Activated CD4-positive, alpha-beta memory T cell treated with anti-CD3 and anti-CD28 coated beads, Interleukin-2, amount 10 ng/mL, durations not matched to agents 7 days and 5 days (primary cell): ENCODE data around the gene MS4A6E. TPM values are rescaled to one million over a fixed set of nuclear protein-coding genes. Genes with fewer than 3 reads are reported as not detected.
A peak's percentile ranks its signal among the peaks of the same experiment; 100 is the strongest.

Source experiments
- CTCF ChIA-PET: fragments of 350-600 bp; sonication (Branson Sonifier 250); formaldehyde crosslinking; loops from one replicate; lab custom pipeline; 2021; ENCODE audit warnings: antibody characterized with exemption, inconsistent platforms; lab: Charles Lee
- POLR2A ChIA-PET: fragments of 350-600 bp; sonication (Branson Sonifier 250); formaldehyde crosslinking; loops from one replicate; lab custom pipeline; 2021; ENCODE audit warnings: antibody characterized with exemption; lab: Charles Lee
- DNase-seq: peaks from one replicate; pipeline ENCODE4 v3.0.0-alpha.2; 2020
- H3K27ac Mint-ChIP-seq: one replicate; pipeline ENCODE4 v1.8.0; 2021; ENCODE audit warnings: mild to moderate bottlenecking, mixed read lengths
- H3K27me3 Mint-ChIP-seq: one replicate; pipeline ENCODE4 v1.8.0; 2021; ENCODE audit warnings: mixed read lengths
- H3K36me3 Mint-ChIP-seq: one replicate; pipeline ENCODE4 v1.8.0; 2021; ENCODE audit warnings: low read depth, mixed read lengths
- H3K4me1 Mint-ChIP-seq: one replicate; pipeline ENCODE4 v1.8.0; 2021; ENCODE audit warnings: mixed read lengths
- H3K4me3 Mint-ChIP-seq: one replicate; pipeline ENCODE4 v1.8.0; 2021; ENCODE audit warnings: mild to moderate bottlenecking, mixed read lengths
- H3K9me3 Mint-ChIP-seq: one replicate; pipeline ENCODE4 v1.8.0; 2021; ENCODE audit warnings: mixed read lengths
- total RNA-seq, 2 experiments: library from RNA; stranded (reverse); gene quantifications; one replicate each; pipeline ENCODE4 v1.2.3, GENCODE V29; 2021

MS4A6E gene
- total RNA-seq, 2 experiments from 2014 or later = not detected

DNA sequence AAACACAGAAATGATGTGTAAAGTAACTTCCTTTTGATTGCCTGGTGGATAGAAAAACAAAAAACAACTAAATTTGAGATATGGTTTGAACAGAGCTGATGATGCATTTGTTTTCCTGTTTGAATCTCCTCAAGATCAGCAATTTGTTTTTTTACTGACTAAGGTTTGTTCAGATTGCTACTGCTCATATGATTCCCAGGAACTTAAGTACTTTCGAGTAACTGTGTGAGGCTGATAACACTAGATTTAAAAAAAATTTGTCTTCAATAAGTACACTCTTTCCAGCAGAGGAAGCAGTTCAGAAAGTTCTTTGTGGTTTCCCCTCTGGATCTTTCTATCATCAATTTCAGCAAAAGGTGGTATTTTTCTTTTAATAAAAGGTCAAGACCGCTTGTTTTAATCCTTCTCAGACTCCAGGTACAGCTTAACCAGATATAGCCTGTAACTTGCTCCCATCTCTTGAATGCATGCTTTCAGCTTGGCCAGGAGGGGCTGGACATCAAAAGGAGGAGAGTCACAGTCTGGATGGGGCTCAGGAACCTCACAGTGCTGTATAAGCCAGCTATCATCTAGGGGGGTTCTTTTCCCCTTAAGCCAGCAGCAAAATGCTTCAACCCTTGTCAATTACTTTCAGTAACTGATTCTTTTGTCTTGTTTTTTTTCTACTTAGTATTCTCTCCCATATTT lies 12.3 kb upstream of the MS4A6E start:
- CTCF ChIA-PET = no interaction called here
- H3K27ac Mint-ChIP-seq = no peak overlapping the region
- no peaks in the 10 kb centered on the region for H3K9me3 Mint-ChIP-seq

DNA sequence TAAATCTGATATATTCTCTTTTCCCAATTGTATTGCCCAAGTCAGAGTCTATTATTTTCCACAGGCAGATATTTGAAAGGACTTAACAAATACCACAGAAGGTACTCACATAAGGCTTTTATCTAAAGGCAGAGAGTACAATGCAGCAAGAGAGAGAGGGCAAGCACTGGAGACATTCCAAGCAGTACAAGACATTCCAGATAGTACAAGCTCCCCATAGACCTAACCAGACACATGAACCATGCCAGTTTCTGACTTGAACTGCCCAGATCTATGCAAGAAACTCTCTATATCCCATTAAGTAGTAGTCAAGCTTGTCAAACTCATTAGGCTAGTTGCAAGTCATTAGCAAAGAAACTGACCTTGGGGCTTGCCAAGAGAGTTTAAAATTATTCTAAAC lies 11.2 kb upstream of the MS4A6E start:
- Mint-ChIP-seq H3K27me3 (peaks cover 5% of the 10 kb centered on the region), H3K4me1 (no peaks in the 10 kb centered on the region), H3K27ac (no peak overlapping the region), H3K36me3 (peaks cover 1% of the 10 kb centered on the region), H3K4me3 (no peak overlapping the region), H3K9me3 (no peaks in the 10 kb centered on the region)
- ChIA-PET POLR2A (no interaction called here), CTCF (no interaction called here)
- no peak for DNase-seq

More for the DNA sequence above, 12.3 kb upstream of the MS4A6E start:
- POLR2A ChIA-PET = no interaction called here
- H3K4me1 Mint-ChIP-seq = no peaks in the 10 kb centered on the region
- no peaks in the 10 kb centered on the region for H3K36me3 Mint-ChIP-seq
- H3K27me3 Mint-ChIP-seq = peaks cover 4% of the 10 kb centered on the region
- DNase-seq = no peak
- no peak overlapping the region for H3K4me3 Mint-ChIP-seq

DNA sequence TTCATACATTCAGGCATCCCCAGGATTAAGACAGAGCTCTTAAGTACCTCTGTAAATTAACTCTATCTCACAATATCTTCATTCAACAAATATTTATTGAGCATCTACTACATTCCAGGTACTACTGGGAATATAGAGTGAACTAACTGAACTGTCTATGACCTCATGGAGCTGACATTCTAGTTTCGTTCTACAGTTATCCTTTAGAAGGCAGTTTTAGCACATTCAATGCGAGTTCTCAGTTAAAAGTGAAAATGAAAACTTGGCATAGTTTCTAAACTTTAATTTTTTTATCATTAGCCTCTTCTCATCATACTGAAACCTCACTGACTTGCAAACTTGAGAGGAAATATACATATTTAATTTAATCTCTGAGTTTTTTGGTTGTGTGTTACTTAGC lies 10.7 kb upstream of the MS4A6E start:
- DNase-seq = no peak

DNA sequence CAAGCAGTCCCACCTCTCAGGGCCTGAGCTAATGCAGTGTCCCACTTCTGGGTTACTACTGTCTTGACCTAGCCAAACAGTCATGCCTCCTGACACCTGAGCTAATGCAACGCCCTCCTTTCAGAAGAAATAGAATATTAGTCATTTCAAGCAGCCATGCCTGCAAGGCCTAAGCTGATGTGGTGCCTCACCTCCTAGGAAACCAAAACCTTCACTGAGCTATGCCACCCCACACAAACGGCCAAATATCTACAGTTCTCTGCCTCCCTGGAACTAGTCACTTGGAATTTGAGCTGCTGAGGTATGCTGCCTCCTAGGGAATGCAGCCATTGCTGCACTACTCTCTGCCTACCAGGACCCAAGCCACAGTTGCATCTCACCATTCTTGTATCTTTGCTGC lies 8.3 kb upstream of the MS4A6E start:
- DNase-seq = no peak
- H3K4me1 Mint-ChIP-seq = no peaks in the 10 kb centered on the region
- POLR2A ChIA-PET = no interaction called here
- no peaks in the 10 kb centered on the region for H3K9me3 Mint-ChIP-seq
- no peak overlapping the region for H3K27ac Mint-ChIP-seq
- CTCF ChIA-PET = interaction anchor here (1.3 kb wide), 1 partner anchor 15 kb away, joined by 4 read pairs; no protein-coding TSS in a partner anchor
- peaks cover 2% of the 10 kb centered on the region for H3K36me3 Mint-ChIP-seq
- H3K27me3 Mint-ChIP-seq = peaks cover 7% of the 10 kb centered on the region
- H3K4me3 Mint-ChIP-seq = no peak overlapping the region

More for the DNA sequence above, 10.7 kb upstream of the MS4A6E start:
- peaks cover 7% of the 10 kb centered on the region for H3K27me3 Mint-ChIP-seq
- no peaks in the 10 kb centered on the region for H3K4me1 Mint-ChIP-seq
- ChIA-PET CTCF (interaction anchor here (1.2 kb wide), 1 partner anchor 18 kb away, joined by 3 read pairs; no protein-coding TSS in a partner anchor), POLR2A (no interaction called here)
- H3K9me3 Mint-ChIP-seq = no peaks in the 10 kb centered on the region
- H3K27ac Mint-ChIP-seq = no peak overlapping the region
- H3K36me3 Mint-ChIP-seq = peaks cover 2% of the 10 kb centered on the region
- no peak overlapping the region for H3K4me3 Mint-ChIP-seq

DNA sequence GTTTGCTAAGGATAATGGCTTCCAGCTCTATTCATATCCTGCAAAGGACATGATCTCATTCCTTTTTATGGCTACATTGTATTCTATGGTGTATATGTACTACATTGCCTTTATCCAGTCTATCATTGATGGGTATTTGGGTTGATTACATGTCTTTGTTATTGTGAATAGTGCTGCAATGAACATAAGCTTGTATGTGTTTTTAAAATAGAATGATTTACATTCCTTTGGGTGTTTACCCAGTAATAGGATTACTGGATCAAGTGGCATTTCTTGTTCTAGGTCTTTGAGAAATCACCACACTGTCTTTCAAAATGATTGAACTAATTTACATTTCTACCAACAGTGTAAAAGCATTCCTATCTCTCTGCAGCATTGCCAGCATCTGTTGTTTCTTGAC lies 6.0 kb upstream of the MS4A6E start:
- DNase-seq = no peak
- no peaks in the 10 kb centered on the region for H3K9me3 Mint-ChIP-seq

DNA sequence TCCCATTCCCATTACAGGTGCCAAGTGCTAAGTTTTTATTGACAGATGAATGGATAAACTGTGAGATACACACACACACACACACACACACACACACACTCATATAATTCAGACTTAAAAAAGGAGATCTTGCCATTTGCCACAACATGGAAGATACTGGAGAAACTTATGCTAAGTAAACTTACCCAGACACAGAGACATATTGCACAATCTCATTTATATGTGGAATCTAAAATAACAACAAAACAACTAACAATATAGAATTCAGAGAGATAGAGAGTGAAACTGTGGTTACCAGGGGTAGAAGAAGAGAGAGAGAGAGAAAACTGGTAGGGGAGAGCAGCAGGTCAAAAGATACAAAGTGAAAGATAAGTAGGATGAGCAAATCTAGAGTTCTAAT lies 1.4 kb downstream of the MS4A6E start:
- POLR2A ChIA-PET = no interaction called here
- Mint-ChIP-seq H3K27me3 (peaks cover 6% of the 10 kb centered on the region), H3K27ac (no peak overlapping the region), H3K36me3 (no peaks in the 10 kb centered on the region), H3K9me3 (no peaks in the 10 kb centered on the region), H3K4me3 (no peak overlapping the region), H3K4me1 (no peaks in the 10 kb centered on the region)
- CTCF ChIA-PET = no interaction called here
- no peak for DNase-seq

More for the DNA sequence above, 6.0 kb upstream of the MS4A6E start:
- Mint-ChIP-seq H3K36me3 (peaks cover 2% of the 10 kb centered on the region), H3K4me1 (no peaks in the 10 kb centered on the region), H3K27me3 (peaks cover 7% of the 10 kb centered on the region), H3K27ac (no peak overlapping the region), H3K4me3 (no peak overlapping the region)
- POLR2A ChIA-PET = no interaction called here
- CTCF ChIA-PET = no interaction called here

DNA sequence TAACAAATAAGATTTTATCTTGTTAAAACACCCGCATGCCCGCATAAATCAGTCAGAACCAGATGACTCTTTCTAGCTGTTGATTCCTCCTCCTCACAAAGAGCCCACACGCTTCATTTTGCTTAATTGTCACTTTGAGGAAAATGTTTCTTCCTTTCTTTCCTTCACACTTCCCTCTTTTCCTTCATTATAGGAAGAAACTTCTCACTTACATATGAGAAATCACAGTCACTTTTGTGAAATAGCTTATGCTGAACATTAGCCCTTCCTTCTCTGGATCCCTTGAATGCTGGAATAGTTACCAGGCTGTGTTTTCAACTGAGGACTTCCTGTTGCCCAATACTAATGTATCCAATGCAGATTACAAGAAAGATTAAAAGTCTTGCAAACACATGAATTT lies 5.8 kb downstream of the MS4A6E start:
- Mint-ChIP-seq H3K4me3 (no peak overlapping the region), H3K36me3 (no peaks in the 10 kb centered on the region), H3K4me1 (peaks cover under 1% of the 10 kb centered on the region), H3K27me3 (peaks cover 15% of the 10 kb centered on the region), H3K27ac (no peak overlapping the region), H3K9me3 (no peaks in the 10 kb centered on the region)
- DNase-seq = no peak
- CTCF ChIA-PET = interaction anchor here (1.3 to 1.9 kb wide), 4 partner anchors 14 to 153 kb away, joined by 3 to 6 read pairs (median 4); partner anchors contain the start of gene MS4A7
- POLR2A ChIA-PET = no interaction called here

DNA sequence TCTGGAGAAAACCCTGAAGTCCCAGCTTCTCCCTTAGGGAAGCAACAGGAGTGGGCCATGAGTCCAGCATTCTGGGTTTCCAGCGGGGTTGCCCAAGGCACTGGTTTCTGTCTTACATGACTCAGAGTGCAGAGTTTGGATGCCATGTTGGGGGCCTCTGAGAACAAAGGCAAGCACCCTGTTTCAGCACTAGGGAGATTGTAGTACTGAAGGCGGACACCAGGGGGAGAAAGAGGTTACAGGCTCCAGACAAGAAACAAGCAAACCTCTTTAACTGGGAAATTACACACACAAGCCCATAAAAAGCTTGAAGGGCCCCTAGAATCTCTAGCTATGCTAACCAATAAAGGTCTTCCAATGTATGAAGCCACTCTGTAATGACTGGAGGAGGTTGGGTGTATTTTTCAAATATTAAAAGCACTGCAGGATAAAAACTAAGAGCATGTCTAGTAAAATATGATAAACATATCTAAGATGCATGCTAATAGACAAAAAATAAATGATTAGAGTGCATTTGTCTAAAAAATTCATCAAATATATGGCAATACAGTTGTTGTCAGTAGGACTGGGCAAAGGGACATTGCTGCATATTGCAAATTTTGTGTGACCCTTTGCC lies 7.1 kb downstream of the MS4A6E start:
- POLR2A ChIA-PET = no interaction called here
- peaks cover 21% of the 10 kb centered on the region for H3K27me3 Mint-ChIP-seq
- H3K27ac Mint-ChIP-seq = no peak overlapping the region
- no peaks in the 10 kb centered on the region for H3K36me3 Mint-ChIP-seq
- H3K4me1 Mint-ChIP-seq = peaks cover 4% of the 10 kb centered on the region
- H3K9me3 Mint-ChIP-seq = no peaks in the 10 kb centered on the region
- CTCF ChIA-PET = interaction anchor here (0.7 to 1.9 kb wide), 7 partner anchors 10 to 283 kb away, joined by 3 to 6 read pairs (median 3); partner anchors contain the start of gene MS4A7
- no peak overlapping the region for H3K4me3 Mint-ChIP-seq
- peak; percentile 62 for DNase-seq

DNA sequence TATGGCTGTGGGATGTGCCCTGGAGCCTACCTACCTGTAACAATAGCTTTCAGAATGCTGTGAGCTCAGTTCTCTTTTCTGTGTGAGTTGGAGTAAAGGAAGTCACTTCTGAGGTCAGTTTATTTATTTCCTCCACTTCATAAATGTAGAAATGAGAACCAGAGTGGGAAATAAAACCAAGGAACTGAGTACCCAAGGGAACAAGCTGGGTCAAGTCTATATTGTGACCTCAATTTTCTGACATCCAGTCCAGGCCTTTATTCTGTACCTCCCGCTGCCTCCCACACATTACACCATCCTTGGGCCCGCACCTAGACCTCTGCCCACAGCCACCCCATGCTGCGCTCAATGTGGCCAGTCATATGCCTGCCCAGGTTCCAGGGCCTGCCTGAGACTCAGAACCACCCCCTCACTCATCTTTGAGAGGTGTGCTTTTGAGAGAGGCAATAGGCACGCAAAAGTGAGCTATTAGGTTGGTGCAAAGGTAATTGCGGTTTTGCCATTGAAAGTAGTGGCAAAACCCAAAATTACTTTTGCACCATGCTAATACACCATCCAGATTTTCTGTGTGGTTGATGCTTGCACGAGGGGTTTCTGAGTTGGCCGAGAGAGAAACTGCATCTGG lies 9.8 kb downstream of the MS4A6E start:
- Mint-ChIP-seq H3K27me3 (peaks cover 33% of the 10 kb centered on the region), H3K4me3 (no peak overlapping the region), H3K36me3 (no peaks in the 10 kb centered on the region), H3K9me3 (no peaks in the 10 kb centered on the region), H3K27ac (no peak overlapping the region), H3K4me1 (peaks cover 4% of the 10 kb centered on the region)
- ChIA-PET CTCF (interaction anchor here (2.0 kb wide), 1 partner anchor 8 kb away, joined by 10 read pairs; no protein-coding TSS in a partner anchor), POLR2A (no interaction called here)
- DNase-seq = no peak

DNA sequence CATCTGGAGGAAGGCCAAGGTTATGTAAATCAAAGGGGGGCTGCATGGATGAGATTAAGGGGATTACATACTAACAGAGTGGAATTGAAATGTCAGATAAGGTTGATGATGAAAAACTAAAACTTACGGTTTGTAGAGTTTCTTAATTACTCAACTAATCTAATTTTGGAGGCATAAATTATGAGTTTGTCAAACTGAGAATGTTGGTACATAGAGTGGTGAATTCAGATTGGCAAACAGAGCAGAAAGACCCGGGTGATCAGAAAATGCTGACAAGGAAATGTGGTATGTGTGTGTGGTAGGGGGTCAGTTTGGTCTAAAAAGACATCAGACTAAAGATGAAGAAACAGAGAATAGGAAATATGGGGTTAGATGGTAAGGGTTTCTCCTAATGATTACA lies 11.0 kb downstream of the MS4A6E start:
- no peak for DNase-seq
- Mint-ChIP-seq H3K36me3 (no peaks in the 10 kb centered on the region), H3K27me3 (peaks cover 30% of the 10 kb centered on the region), H3K4me1 (peaks cover 4% of the 10 kb centered on the region), H3K4me3 (no peak overlapping the region), H3K9me3 (no peaks in the 10 kb centered on the region), H3K27ac (no peak overlapping the region)
- ChIA-PET CTCF (no interaction called here), POLR2A (no interaction called here)

DNA sequence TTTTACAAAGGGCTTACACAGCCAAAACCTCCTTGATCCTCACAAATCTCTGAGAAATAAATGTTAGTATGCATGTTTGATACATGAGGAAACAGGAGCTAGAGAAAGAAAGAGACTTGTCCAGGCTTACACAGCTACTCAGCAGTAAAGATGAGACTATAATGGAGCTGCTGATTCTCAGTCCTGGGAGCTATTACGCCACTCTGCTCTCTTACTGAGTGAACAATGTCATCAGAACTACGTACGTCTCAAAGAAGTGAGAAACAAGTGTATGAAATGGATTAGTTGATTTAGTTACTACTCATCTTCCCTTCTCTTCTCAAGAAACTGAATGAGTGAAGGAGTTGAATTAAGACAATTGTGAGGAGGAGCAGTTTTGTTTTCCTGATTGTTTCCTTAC lies 12.3 kb downstream of the MS4A6E start:
- POLR2A ChIA-PET = no interaction called here
- Mint-ChIP-seq H3K9me3 (no peaks in the 10 kb centered on the region), H3K27me3 (peaks cover 25% of the 10 kb centered on the region), H3K36me3 (no peaks in the 10 kb centered on the region), H3K4me1 (peaks cover 4% of the 10 kb centered on the region), H3K4me3 (no peak overlapping the region), H3K27ac (no peak overlapping the region)
- no peak for DNase-seq
- CTCF ChIA-PET = no interaction called here

DNA sequence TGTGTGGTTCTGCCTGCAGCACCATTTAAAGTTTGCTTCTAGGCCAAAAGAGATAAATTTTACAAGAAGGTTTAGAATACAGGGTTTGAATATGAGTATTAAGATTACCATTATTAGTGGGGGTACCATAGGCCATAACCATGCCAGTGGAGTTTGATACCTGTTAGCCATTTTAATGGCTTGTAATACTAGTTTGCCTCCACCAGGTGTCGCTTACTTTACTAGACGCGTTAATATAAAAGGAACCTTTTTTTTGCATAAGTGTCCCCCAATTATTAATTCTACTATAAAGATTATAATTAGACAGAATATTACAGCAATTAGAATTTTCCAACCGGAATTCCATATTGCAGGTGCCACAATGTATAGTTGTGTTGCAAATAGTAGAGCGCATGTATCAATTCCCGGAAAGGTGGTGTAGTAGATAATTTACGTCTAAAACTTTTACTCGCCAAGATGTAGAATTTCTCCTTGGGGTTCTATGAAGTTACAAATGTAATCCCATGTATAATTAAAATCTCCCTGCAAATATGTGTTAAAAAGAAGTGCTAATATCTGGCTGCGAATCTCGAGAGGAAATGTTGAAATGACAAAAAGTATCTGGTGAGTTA lies 16.1 kb downstream of the MS4A6E start:
- POLR2A ChIA-PET = no interaction called here
- H3K9me3 Mint-ChIP-seq = no peaks in the 10 kb centered on the region
- peaks cover 20% of the 10 kb centered on the region for H3K27me3 Mint-ChIP-seq
- peaks cover under 1% of the 10 kb centered on the region for H3K4me1 Mint-ChIP-seq
- H3K4me3 Mint-ChIP-seq = no peak overlapping the region
- no peak overlapping the region for H3K27ac Mint-ChIP-seq
- DNase-seq = no peak
- CTCF ChIA-PET = interaction anchor here (0.8 to 1.4 kb wide), 4 partner anchors 9 to 274 kb away, joined by 3 to 7 read pairs (median 6); no protein-coding TSS in a partner anchor
- no peaks in the 10 kb centered on the region for H3K36me3 Mint-ChIP-seq

DNA sequence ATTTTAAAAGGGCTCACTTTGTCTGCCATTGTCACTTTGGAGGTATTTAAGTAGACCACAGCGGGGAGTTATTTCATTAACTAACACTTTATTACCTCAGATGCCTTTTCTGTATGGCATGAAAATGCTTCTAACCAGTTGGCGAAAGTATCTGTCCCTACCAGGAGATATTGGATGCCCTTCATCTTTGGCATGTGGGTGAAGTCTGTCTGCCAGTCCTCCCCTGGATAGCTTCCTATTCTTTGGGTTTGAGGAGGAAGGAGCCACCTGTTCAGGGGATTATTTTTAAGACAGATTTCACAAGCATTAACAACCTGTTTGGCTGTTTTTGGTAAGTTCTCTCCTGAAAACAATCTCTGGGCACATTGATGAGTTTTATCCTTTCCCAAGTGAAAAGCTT lies 17.1 kb downstream of the MS4A6E start:
- no peak for DNase-seq

More for the DNA sequence above, 17.1 kb downstream of the MS4A6E start:
- ChIA-PET CTCF (interaction anchor here (1.1 to 2.1 kb wide), 5 partner anchors 8 to 139 kb away, joined by 3 to 10 read pairs (median 6); no protein-coding TSS in a partner anchor), POLR2A (no interaction called here)
- no peaks in the 10 kb centered on the region for H3K36me3 Mint-ChIP-seq
- H3K27ac Mint-ChIP-seq = no peak overlapping the region
- H3K27me3 Mint-ChIP-seq = peaks cover 20% of the 10 kb centered on the region
- H3K4me3 Mint-ChIP-seq = no peak overlapping the region
- H3K9me3 Mint-ChIP-seq = no peaks in the 10 kb centered on the region
- no peaks in the 10 kb centered on the region for H3K4me1 Mint-ChIP-seq
